GM12892 (cell line): ENCODE measurements around the gene SLC29A1.

Experiments used
- POLR2AphosphoS5 ChIP-seq: IDR thresholded peaks from 2 replicates; pipeline ENCODE4 v1.6.1; 2011; ENCODE audit warnings: low read depth, low read length, control low read depth
- TAF1 ChIP-seq: IDR thresholded peaks from 2 replicates; pipeline ENCODE4 v1.6.1; 2011; ENCODE audit warnings: low read depth, mild to moderate bottlenecking, control low read depth, low read length, borderline replicate concordance

DNA sequence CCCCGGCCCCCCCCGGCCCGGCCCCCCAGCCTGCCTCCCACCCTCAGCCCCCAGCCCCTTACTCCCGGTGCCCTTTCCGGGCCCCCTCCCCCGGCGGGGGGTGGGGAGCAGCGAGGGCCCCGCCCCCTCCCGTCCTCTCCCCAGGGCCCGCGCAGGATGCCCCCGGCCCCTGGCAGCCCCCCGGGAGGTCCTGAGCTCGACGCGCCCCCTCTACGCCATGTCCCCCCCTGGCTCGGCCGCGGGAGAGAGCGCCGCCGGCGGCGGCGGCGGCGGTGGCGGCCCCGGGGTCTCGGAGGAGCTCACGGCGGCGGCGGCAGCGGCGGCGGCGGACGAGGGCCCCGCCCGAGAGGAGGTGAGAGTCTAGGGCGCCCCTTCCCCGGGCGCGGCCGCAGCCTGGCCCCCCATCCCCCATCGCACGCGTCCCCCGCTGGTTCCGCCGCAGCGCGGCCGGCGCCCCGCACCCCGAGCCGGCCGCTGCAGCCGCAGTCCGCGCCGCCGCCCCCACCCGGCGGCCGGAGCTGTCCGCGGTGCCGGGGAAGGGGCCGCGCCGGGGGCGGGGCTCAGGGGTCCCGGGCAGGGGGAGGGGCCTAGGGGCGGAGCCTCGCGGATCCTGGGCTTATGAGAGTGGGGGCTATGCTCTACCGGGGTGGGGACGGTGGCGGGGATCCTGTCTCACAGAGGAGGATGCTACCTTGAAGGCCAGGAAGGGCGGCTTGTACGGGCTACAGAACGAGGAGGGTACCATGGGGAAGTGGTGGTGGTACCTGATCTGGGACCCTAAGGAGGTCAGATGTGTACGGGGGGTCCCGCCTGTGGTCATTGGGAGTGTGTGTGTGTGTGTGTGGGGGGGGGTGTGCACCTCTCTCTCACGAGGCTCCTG is 47.4 kb downstream of the SLC29A1 start:
- TF ChIP-seq POLR2AphosphoS5 (no peak), TAF1 (no peak)
